ENCODE data around the gene CHPF2.

Gene CHPF2

GRCh38 chr7:151235091-151235787 is 3.0 kb downstream of the CHPF2 start:
- DNase-seq: no peak

DNA sequence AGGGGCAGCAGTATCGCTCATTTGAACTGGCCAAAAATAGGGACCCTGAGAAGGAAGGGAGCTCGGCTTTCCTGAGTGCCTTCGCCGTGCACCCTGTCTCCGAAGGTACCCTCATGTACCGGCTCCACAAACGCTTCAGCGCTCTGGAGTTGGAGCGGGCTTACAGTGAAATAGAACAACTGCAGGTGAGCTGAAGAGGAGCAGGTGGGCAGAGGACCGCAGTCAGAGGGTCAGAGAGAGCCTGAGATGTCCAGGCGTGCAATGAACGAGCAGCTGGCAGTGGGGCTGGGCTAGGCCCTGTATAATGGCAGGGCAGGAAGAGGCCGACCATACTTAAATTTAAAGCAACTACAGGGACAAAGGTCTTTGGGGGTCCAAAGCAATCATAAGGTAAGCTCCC is 4.1 kb downstream of the CHPF2 start:
- no peak for DNase-seq

GRCh38 chr7:151237244-151238189 is 5.2 kb downstream of the CHPF2 start:
- no peak for DNase-seq

DNA sequence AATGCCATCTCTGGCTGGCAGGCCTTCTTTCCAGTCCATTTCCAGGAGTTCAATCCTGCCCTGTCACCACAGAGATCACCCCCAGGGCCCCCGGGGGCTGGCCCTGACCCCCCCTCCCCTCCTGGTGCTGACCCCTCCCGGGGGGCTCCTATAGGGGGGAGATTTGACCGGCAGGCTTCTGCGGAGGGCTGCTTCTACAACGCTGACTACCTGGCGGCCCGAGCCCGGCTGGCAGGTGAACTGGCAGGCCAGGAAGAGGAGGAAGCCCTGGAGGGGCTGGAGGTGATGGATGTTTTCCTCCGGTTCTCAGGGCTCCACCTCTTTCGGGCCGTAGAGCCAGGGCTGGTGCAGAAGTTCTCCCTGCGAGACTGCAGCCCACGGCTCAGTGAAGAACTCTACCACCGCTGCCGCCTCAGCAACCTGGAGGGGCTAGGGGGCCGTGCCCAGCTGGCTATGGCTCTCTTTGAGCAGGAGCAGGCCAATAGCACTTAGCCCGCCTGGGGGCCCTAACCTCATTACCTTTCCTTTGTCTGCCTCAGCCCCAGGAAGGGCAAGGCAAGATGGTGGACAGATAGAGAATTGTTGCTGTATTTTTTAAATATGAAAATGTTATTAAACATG is 6.0 kb downstream of the CHPF2 start:
- DNase-seq: no peak

- no peak for DNase-seq
Measured at GRCh38 chr7:151238924-151239836, 6.9 kb downstream of the CHPF2 start.

DNA sequence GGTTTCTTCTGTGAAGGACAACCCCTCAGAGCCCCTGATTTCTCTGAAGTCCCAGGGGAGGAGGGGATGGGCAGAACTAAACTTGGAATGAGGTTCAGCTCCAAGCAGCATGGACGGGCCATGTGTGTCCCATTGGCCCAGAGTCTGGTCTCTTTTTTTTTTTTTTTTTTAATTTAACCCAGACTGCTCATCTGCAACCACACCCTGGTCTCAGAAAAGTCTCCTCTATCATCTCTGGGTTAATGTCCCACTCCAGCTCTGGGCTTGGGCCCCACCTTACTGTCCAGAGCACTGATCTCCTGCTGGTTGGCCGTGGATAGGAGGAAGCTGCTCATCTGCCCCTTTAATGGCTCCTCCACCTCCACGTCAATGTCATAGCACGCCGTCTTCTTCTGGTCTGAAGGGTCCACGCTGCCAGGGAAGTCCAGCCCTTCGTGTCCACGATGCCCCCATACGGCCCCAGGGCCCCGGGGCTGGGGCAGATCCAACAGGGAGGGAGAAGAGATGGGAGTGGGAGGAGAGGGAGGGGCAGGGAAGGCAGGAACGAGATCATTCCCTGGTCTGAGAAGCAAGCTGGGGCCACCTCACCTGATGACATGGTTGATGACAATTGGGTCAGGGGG is 7.7 kb downstream of the CHPF2 start:
- no peak for DNase-seq

GRCh38 chr7:151240536-151240935 is 8.3 kb downstream of the CHPF2 start:
- no peak for DNase-seq

GRCh38 chr7:151240942-151241754 is 8.9 kb downstream of the CHPF2 start:
- DNase-seq: no peak

DNA sequence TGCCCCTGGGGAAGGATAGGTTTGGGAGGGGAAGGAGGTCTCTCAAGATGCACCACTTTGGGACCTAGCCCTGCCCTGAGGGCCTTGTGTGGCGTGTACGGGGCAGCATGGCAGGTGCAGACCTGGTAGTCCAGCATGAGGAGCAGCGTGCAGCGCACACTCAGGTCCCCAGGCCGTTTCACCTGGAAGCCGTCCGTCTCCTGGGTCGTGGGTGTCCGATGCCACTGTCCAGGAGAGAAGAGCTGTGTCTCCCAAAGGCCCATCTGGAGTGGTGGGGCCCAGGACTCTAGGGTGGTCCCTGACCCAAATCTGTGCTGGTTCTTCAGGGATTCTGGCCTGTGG is 9.4 kb downstream of the CHPF2 start:
- no peak for DNase-seq

GRCh38 chr7:151242159-151243044 is 10.1 kb downstream of the CHPF2 start:
- no peak for DNase-seq

GRCh38 chr7:151243045-151243349 is 10.7 kb downstream of the CHPF2 start:
- no peak for DNase-seq

- no peak for DNase-seq
Measured at GRCh38 chr7:151243408-151244195, 11.3 kb downstream of the CHPF2 start.

GRCh38 chr7:151244196-151244840 is 12.0 kb downstream of the CHPF2 start:
- peak; percentile 58 to 65 for DNase-seq

GRCh38 chr7:151244841-151245346 is 12.6 kb downstream of the CHPF2 start:
- DNase-seq: no peak

GRCh38 chr7:151245360-151246101 is 13.2 kb downstream of the CHPF2 start:
- DNase-seq: no peak

DNA sequence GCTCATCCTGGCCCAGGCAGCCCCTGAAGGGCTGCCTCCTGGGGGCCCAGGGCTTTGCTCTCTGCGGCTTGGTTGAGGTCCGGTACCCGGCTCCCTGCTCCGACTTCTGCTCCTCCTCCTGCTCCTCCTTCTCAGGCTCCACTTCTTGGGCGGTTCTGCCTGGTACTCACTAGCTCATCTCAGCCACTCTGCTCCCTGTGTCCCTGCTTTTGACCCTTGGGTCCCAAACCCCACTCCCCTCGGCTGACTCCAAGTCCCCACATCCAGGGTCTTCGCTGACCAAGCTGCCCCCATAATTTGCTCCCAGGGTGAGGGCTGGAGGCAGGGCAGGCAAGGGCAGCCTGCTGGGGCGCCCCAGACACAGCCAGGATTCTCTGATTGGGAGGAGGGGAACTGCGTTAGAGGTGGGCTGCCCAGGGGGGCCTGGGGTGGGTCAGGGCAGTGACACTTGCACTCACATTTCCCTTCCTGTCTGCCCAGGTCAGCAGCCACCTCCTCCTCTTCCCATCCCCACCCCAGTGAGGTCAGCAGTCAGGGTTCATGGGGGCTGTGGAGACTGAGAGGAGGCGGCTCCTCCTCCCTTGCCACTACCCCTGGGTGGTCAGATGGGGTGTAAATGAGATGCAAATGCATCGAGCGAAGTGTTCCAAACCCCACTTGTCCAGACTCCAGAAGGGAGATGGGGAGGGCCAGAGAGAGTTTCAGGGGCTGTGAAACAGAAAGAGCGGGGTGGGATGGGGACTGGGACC is 14.0 kb downstream of the CHPF2 start:
- DNase-seq: no peak

GRCh38 chr7:151246851-151247580 is 14.7 kb downstream of the CHPF2 start:
- no peak for DNase-seq

Measured in Kasumi-1 (cell line).